ENCODE measurements around the gene PLXNA1. TPM values are rescaled to one million over a fixed set of nuclear protein-coding genes. Genes with fewer than 3 reads are reported as not detected.

Gene PLXNA1
- total RNA-seq, 3 donors from 2014 or later: 11.8 to 19.3 (median 12.7) TPM

GRCh38 chr3:126958638-126959085, 24.3 kb upstream of the PLXNA1 start:
- H3K4me3 ChIP-seq: no peak overlapping the region
- H3K9me3 ChIP-seq: no peaks in the 10 kb centered on the region
- no peaks in the 10 kb centered on the region for H3K4me1 ChIP-seq (ENCODE audit: low read depth)
- no peak for ATAC-seq
- DNase-seq: peak in 1 of 3 donors; percentile 2
- TF ChIP-seq, protein P1, sequence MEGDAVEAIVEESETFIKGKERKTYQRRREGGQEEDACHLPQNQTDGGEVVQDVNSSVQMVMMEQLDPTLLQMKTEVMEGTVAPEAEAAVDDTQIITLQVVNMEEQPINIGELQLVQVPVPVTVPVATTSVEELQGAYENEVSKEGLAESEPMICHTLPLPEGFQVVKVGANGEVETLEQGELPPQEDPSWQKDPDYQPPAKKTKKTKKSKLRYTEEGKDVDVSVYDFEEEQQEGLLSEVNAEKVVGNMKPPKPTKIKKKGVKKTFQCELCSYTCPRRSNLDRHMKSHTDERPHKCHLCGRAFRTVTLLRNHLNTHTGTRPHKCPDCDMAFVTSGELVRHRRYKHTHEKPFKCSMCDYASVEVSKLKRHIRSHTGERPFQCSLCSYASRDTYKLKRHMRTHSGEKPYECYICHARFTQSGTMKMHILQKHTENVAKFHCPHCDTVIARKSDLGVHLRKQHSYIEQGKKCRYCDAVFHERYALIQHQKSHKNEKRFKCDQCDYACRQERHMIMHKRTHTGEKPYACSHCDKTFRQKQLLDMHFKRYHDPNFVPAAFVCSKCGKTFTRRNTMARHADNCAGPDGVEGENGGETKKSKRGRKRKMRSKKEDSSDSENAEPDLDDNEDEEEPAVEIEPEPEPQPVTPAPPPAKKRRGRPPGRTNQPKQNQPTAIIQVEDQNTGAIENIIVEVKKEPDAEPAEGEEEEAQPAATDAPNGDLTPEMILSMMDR (IDR thresholded peaks at IDR 0.05): no peak
- H3K36me3 ChIP-seq (ENCODE audit: low read depth): no peaks in the 10 kb centered on the region
- intact Hi-C loops (cut with DNase I, micrococcal nuclease): no loop called here

DNA sequence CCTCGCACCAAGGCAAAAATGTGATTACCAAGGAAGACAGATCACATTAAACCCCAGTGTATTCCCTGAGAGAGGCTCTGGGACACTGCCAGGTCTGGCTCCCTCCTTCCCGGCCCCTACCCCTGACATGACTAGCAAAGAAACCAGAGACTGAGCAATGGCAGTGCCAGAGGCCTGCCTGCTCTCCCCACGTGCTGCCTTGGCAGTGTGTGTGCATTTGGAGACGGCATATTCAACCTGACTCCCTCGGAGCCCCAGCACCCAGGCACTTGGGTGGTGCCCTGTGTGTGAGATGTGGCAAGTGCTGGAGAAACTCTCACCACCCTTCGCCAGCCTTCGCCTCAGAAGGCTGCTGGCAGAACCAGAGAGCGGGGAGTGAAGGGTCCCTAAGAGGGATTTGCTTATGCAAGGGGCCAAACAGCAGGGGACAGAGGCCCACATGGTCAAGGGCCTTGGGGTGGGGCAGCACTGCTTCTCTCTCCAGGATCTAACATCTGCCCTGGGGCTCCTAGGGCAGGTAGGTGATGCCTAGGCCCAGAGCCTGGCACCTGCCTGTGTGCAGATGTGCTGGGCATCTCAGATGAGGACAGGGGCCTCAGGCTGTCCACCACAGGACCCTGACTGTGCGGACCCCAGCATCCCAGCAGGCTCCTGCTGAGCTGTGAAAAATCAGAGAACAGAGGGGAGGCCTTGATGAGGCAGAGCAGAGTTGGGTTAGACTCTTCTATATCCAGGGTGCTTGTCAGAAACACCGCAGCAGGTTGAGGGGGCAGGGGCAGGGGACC, 23.6 kb upstream of the PLXNA1 start:
- no peaks in the 10 kb centered on the region for H3K36me3 ChIP-seq (ENCODE audit: low read depth)
- TF ChIP-seq, protein P1 (IDR thresholded peaks at IDR 0.05): no peak
- ATAC-seq (no peak), DNase-seq (peak in 1 of 3 donors; percentile 11)
- no peaks in the 10 kb centered on the region for H3K4me1 ChIP-seq (ENCODE audit: low read depth)
- no peak overlapping the region for H3K4me3 ChIP-seq
- no peaks in the 10 kb centered on the region for H3K9me3 ChIP-seq
- intact Hi-C loops (cut with DNase I, micrococcal nuclease): no loop called here

DNA sequence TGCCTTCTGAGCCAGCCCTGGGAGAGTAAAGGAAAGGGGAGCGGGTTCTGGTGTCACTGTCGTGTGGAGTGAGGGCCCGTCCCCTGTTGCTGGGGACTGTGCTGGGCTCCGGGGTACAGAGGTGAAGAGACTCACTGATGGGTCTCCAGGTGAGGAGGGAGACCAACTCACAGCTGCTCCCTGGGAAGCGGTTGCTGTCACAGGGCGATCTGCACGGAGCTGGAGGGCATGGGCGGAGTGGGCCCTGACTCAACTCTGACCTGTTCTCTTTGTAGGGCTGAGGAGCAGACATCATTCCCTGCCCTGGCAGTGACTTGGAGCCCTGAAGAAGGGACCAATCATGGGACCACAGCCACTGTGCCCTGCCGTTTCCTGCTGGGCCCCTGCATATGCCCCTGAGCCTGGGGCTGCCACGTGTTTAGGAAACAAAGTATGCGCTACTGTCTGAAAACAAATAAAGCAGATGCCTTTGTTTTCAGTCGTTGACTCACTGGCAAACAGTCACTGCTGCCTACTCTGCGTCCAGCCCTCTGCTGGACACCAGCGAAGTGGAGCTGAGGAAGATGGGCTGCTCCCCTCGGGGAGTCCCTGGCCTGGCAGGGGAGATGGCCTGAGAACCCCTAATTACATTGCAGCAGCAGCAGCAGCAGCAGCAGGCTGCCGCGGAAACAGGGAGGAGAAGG, 22.9 kb upstream of the PLXNA1 start:
- peak in 1 of 3 donors; percentile 17 for DNase-seq
- no peaks in the 10 kb centered on the region for H3K4me1 ChIP-seq (ENCODE audit: low read depth)
- intact Hi-C loops (cut with DNase I, micrococcal nuclease): no loop called here
- no peaks in the 10 kb centered on the region for H3K36me3 ChIP-seq (ENCODE audit: low read depth)
- no peak for ATAC-seq
- TF ChIP-seq, protein P1 (IDR thresholded peaks at IDR 0.05): no peak
- H3K4me3 ChIP-seq: no peak overlapping the region
- H3K9me3 ChIP-seq: no peaks in the 10 kb centered on the region

GRCh38 chr3:126960604-126960995, 22.3 kb upstream of the PLXNA1 start:
- DNase-seq (peak in 1 of 3 donors; percentile 21), ATAC-seq (no peak)
- intact Hi-C loops (cut with DNase I, micrococcal nuclease): no loop called here
- no peaks in the 10 kb centered on the region for H3K36me3 ChIP-seq (ENCODE audit: low read depth)
- TF ChIP-seq, protein P1 (IDR thresholded peaks at IDR 0.05): no peak
- no peak overlapping the region for H3K4me3 ChIP-seq
- no peaks in the 10 kb centered on the region for H3K9me3 ChIP-seq
- no peaks in the 10 kb centered on the region for H3K4me1 ChIP-seq (ENCODE audit: low read depth)

DNA sequence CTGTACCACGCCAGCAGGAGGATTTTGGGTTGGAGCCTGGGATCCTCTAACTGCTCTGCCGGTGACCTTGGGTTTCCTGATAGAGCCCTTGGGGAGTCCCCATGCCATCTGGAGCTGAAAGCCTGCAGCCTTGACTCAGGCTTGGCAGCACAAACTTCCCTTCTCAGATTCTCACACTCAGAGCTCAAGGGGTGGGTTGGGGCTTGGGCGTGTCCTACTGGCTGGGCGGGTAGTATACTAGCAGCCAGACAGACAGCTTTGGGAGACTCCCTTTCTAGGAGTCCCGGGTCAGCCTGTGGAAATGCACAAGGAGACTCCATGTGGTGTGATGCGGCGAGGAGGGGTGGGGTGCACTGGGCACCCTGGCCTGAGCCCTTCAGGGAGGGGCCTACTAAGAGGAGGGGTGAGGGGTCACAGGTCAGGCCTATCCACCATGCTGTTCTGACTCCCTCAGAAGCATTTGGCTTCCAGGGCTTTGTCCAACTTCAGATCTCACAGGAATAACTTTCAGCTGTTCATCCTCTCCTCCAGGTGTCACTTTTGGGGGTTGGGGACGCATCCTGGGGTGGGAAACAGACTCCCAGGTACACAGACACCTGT, 21.6 kb upstream of the PLXNA1 start:
- DNase-seq (peak; percentile 48 to 74 (median 62)), ATAC-seq (peak; percentile 72)
- no peak overlapping the region for H3K4me3 ChIP-seq
- intact Hi-C loops (cut with DNase I, micrococcal nuclease): no loop called here
- no peaks in the 10 kb centered on the region for H3K36me3 ChIP-seq (ENCODE audit: low read depth)
- H3K4me1 ChIP-seq (ENCODE audit: low read depth): no peaks in the 10 kb centered on the region
- TF ChIP-seq, protein P1 (IDR thresholded peaks at IDR 0.05): no peak
- no peaks in the 10 kb centered on the region for H3K9me3 ChIP-seq
